Smooth muscle cell (in vitro differentiated cells): ENCODE results near the gene MYEF2. TPM values are rescaled to one million over a fixed set of nuclear protein-coding genes. Genes with fewer than 3 reads are reported as not detected.
A peak's percentile ranks its signal among the peaks of the same experiment; 100 is the strongest.

Source experiments
- DNase-seq: peaks from one replicate; lab custom pipeline; 2025; ENCODE audit not compliant: unreplicated experiment; lab: John Stamatoyannopoulos, UW
- H2AFZ ChIP-seq: fragments of 200-600 bp; sonication (generic); 2 replicates; pipeline ENCODE4 v1.6.0; 2016; ENCODE audit warnings: antibody characterized with exemption, low read depth, mild to moderate bottlenecking
- H3F3A ChIP-seq: fragments of 200-600 bp; sonication (generic); 2 replicates; pipeline ENCODE4 v1.6.0; 2017; ENCODE audit warnings: antibody characterized with exemption, low read depth
- H3K27ac ChIP-seq: fragments of 200-600 bp; sonication (generic); 2 replicates; pipeline ENCODE4 v1.5.1; 2016; ENCODE audit warnings: low read depth, mild to moderate bottlenecking
- H3K27me3 ChIP-seq: fragments of 200-600 bp; sonication (generic); 2 replicates; pipeline ENCODE4 v1.6.1; 2016; ENCODE audit warnings: low read depth, mild to moderate bottlenecking
- H3K36me3 ChIP-seq: fragments of 200-600 bp; sonication (generic); 2 replicates; pipeline ENCODE4 v1.5.1; 2016; ENCODE audit warnings: low read depth
- H3K4me1 ChIP-seq: fragments of 200-600 bp; sonication (generic); 2 replicates; pipeline ENCODE4 v1.5.1; 2016; ENCODE audit warnings: low read depth
- H3K4me2 ChIP-seq: fragments of 200-600 bp; sonication (generic); 2 replicates; pipeline ENCODE4 v1.6.0; 2016; ENCODE audit warnings: mild to moderate bottlenecking
- H3K4me3 ChIP-seq: fragments of 200-600 bp; sonication (generic); 2 replicates; pipeline ENCODE4 v1.5.1; 2016; ENCODE audit warnings: mild to moderate bottlenecking
- H3K79me2 ChIP-seq: fragments of 200-600 bp; sonication (generic); 2 replicates; pipeline ENCODE4 v1.6.0; 2016; ENCODE audit warnings: low read depth, mild to moderate bottlenecking
- H3K9ac ChIP-seq: fragments of 200-600 bp; sonication (generic); 2 replicates; pipeline ENCODE4 v1.6.0; 2016; ENCODE audit warnings: low read depth
- H3K9me3 ChIP-seq: fragments of 200-600 bp; sonication (generic); replicated peaks from 2 replicates; pipeline ENCODE4 v1.5.1; 2016; ENCODE audit warnings: low read depth
- H4K20me1 ChIP-seq: fragments of 200-600 bp; sonication (generic); 2 replicates; pipeline ENCODE4 v1.6.0; 2016; ENCODE audit warnings: low read depth
- CTCF ChIP-seq: fragments of 200-600 bp; sonication (generic); IDR thresholded peaks from 2 replicates; pipeline ENCODE4 v1.5.1; 2017; ENCODE audit warnings: borderline replicate concordance, mild to moderate bottlenecking, antibody characterized with exemption; ENCODE audit not compliant: insufficient read depth, poor library complexity, severe bottlenecking
- WGBS: methylation state at CpG from one replicate; pipeline ENCODE4 v1.1.7; 2016; ENCODE audit warnings: low lambda C conversion rate; 5-methylcytosine and 5-hydroxymethylcytosine counted together
- polyA plus RNA-seq: library from polyadenylated mRNA; unstranded; fragments of >200 nt; fragmentation: Nextera tagmentation; extraction: Ambion mirVana; gene quantifications from 2 replicates; pipeline ENCODE4 v1.2.1, GENCODE V29; 2016
- total RNA-seq: library from RNA; depleted of rRNA; stranded (reverse); fragments of >200 nt; gene quantifications from 2 replicates; pipeline ENCODE4 v1.2.3, GENCODE V29; 2014

MYEF2 gene
- total and polyA plus RNA-seq, 2 experiments from 2014 or later, result 0.56 to 13.9 TPM

GRCh38 chr15:48185529-48185928, 7.4 kb upstream of the MYEF2 start:
- Histone ChIP-seq H3K4me2 (no peak overlapping the region), H3K4me3 (no peak overlapping the region), H4K20me1 (no peaks in the 10 kb centered on the region), H3K4me1 (no peaks in the 10 kb centered on the region), H3K9ac (no peak overlapping the region), H3K27ac (no peak overlapping the region), H3F3A (no peaks in the 10 kb centered on the region), H3K36me3 (no peaks in the 10 kb centered on the region), H3K79me2 (no peaks in the 10 kb centered on the region), H3K9me3 (no peaks in the 10 kb centered on the region), H2AFZ (no peak overlapping the region), H3K27me3 (peaks cover 3% of the 10 kb centered on the region)
- TF ChIP-seq CTCF, result no peak
- DNase-seq, result no peak
- 91% methylated on average over 3 of the region's 3 CpGs for WGBS

GRCh38 chr15:48182749-48183148, 4.7 kb upstream of the MYEF2 start:
- Histone ChIP-seq H2AFZ (no peak overlapping the region), H3K4me1 (peaks cover 7% of the 10 kb centered on the region), H3K9ac (no peak overlapping the region), H3K4me3 (no peak overlapping the region), H3K79me2 (no peaks in the 10 kb centered on the region), H4K20me1 (no peaks in the 10 kb centered on the region), H3K27ac (no peak overlapping the region), H3F3A (no peaks in the 10 kb centered on the region), H3K36me3 (no peaks in the 10 kb centered on the region), H3K9me3 (no peaks in the 10 kb centered on the region), H3K27me3 (peaks cover 19% of the 10 kb centered on the region), H3K4me2 (no peak overlapping the region)
- TF ChIP-seq CTCF, result no peak
- no peak for DNase-seq
- WGBS, result 82% methylated on average over 2 of the region's 2 CpGs

GRCh38 chr15:48178648-48178931, 495 bp upstream of the MYEF2 start:
- no peak for DNase-seq

More at GRCh38 chr15:48178648-48178931, 495 bp upstream of the MYEF2 start:
- Histone ChIP-seq H3K79me2 (peaks cover 4% of the 10 kb centered on the region), H3F3A (no peaks in the 10 kb centered on the region), H3K27ac (no peak overlapping the region), H3K27me3 (peaks cover 24% of the 10 kb centered on the region), H3K4me2 (peak overlapping the region; percentile 84), H3K9me3 (no peaks in the 10 kb centered on the region), H3K9ac (no peak overlapping the region), H3K4me3 (peak overlapping the region; percentile 83), H3K4me1 (peaks cover 22% of the 10 kb centered on the region), H3K36me3 (no peaks in the 10 kb centered on the region), H4K20me1 (no peaks in the 10 kb centered on the region), H2AFZ (peak overlapping the region; percentile 93)
- no peak for TF ChIP-seq CTCF
- WGBS, result 68% methylated on average over 1 of the region's 1 CpG
